GM23248 (cell line): ENCODE data around the gene CDK5RAP3.

Source experiments
- EZH2 ChIP-seq: fragments of 200-600 bp; sonication (generic); IDR thresholded peaks from 2 replicates; pipeline ENCODE4 v1.6.1; 2018; ENCODE audit warnings: antibody characterized with exemption, mild to moderate bottlenecking; ENCODE audit not compliant: insufficient read depth, poor library complexity, severe bottlenecking
- EZH2phosphoT487 ChIP-seq: fragments of 200-600 bp; sonication (generic); IDR thresholded peaks from 2 replicates; pipeline ENCODE4 v1.6.1; 2018; ENCODE audit warnings: antibody characterized with exemption, moderate library complexity, mild to moderate bottlenecking, low read depth; ENCODE audit not compliant: insufficient read depth

GRCh38 chr17:47983492-47984223 is 12.7 kb downstream of the CDK5RAP3 start:
- no peak for TF ChIP-seq EZH2
- TF ChIP-seq EZH2phosphoT487: no peak
